PC-9 (cell line): ENCODE results near the gene RAB10. TPM values are rescaled to one million over a fixed set of nuclear protein-coding genes. Genes with fewer than 3 reads are reported as not detected.

Experiments
- BruUV-seq: library from RNA; stranded (reverse); fragments of 400-500 nt; replicated peaks from 2 replicates; lab custom pipeline; 2021; lab: Mats Ljungman, UMichigan
- CTCF ChIA-PET: fragments of 300-600 bp; sonication (Branson Sonifier 250); formaldehyde crosslinking; loops from one replicate; lab custom pipeline; 2022; ENCODE audit warnings: antibody characterized with exemption; lab: Charles Lee
- POLR2A ChIA-PET: fragments of 300-600 bp; sonication (Branson Sonifier 250); formaldehyde crosslinking; loops from one replicate; lab custom pipeline; 2022; ENCODE audit warnings: antibody characterized with exemption; ENCODE audit not compliant: unreplicated experiment; lab: Charles Lee
- DNase-seq, 2 experiments: peaks; one replicate each; pipeline versions ENCODE4 v3.0.0 to v3.0.0-alpha.2; 2015 to 2022; ENCODE audit warnings: mixed read lengths in 1 of 2
- H2AFZ ChIP-seq: fragments of 200-600 bp; sonication (generic); 2 replicates; pipeline ENCODE4 v1.8.1; 2017; ENCODE audit warnings: antibody characterized with exemption
- H3F3A ChIP-seq: fragments of 200-600 bp; sonication (generic); 2 replicates; pipeline ENCODE4 v1.8.1; 2017; ENCODE audit warnings: antibody characterized with exemption, mild to moderate bottlenecking, low read depth; ENCODE audit not compliant: insufficient read depth
- H3K27ac ChIP-seq: fragments of 200-600 bp; sonication (generic); 2 replicates; pipeline ENCODE4 v1.6.1; 2016; ENCODE audit warnings: mixed run types
- H3K27me3 ChIP-seq: fragments of 200-600 bp; sonication (generic); 2 replicates; pipeline ENCODE4 v1.6.1; 2016; ENCODE audit warnings: low read depth, mixed run types; ENCODE audit not compliant: insufficient read depth
- H3K36me3 ChIP-seq: fragments of 200-600 bp; sonication (generic); 2 replicates; pipeline ENCODE4 v1.6.1; 2016; ENCODE audit warnings: low read depth, mixed run types
- H3K4me1 ChIP-seq: fragments of 200-600 bp; sonication (generic); replicated peaks from 2 replicates; pipeline ENCODE4 v1.6.1; 2016; ENCODE audit warnings: mixed run types; ENCODE audit not compliant: insufficient read depth
- H3K4me2 ChIP-seq: fragments of 200-600 bp; sonication (generic); 2 replicates; pipeline ENCODE4 v1.6.1; 2017; ENCODE audit warnings: mixed run types
- H3K4me3 ChIP-seq: fragments of 200-600 bp; sonication (generic); 2 replicates; pipeline ENCODE4 v1.6.1; 2016; ENCODE audit warnings: mixed run types
- H3K79me2 ChIP-seq: fragments of 200-600 bp; sonication (generic); 2 replicates; pipeline ENCODE4 v1.6.1; 2017; ENCODE audit warnings: low read depth, mixed run types
- H3K9me2 ChIP-seq: fragments of 200-600 bp; sonication (generic); 2 replicates; pipeline ENCODE4 v1.8.1; 2017; ENCODE audit warnings: mild to moderate bottlenecking; ENCODE audit not compliant: insufficient read depth
- H3K9me3 ChIP-seq: fragments of 200-600 bp; sonication (generic); 2 replicates; pipeline ENCODE4 v1.8.1; 2016; ENCODE audit warnings: low read depth; ENCODE audit not compliant: insufficient read depth
- H4K20me1 ChIP-seq: fragments of 200-600 bp; sonication (generic); 2 replicates; pipeline ENCODE4 v1.8.1; 2017; ENCODE audit not compliant: insufficient read depth
- EZH2 ChIP-seq: fragments of 200-600 bp; sonication (generic); IDR thresholded peaks from 2 replicates; pipeline ENCODE4 v1.8.0; 2017; ENCODE audit warnings: antibody characterized with exemption, low read depth
- intact Hi-C: fragments of 100-400 bp; cut with micrococcal nuclease; formaldehyde crosslinking; loops from one replicate; pipeline ENCODE4 v1.10.0; 2022; ENCODE audit not compliant: unreplicated experiment
- total RNA-seq: library from RNA; stranded (reverse); gene quantifications from 2 replicates; pipeline ENCODE4 v1.2.3, GENCODE V29; 2021
- TF ChIP-seq, protein P1 (sequence below): fragments of 200-600 bp; sonication (generic); conservative IDR thresholded peaks from 2 replicates; pipeline ENCODE4 v1.6.1; 2017; ENCODE audit warnings: mixed run types, antibody characterized with exemption, mild to moderate bottlenecking, moderate library complexity

Gene RAB10
- total RNA-seq, 1 experiment from 2014 or later = 171 TPM

DNA sequence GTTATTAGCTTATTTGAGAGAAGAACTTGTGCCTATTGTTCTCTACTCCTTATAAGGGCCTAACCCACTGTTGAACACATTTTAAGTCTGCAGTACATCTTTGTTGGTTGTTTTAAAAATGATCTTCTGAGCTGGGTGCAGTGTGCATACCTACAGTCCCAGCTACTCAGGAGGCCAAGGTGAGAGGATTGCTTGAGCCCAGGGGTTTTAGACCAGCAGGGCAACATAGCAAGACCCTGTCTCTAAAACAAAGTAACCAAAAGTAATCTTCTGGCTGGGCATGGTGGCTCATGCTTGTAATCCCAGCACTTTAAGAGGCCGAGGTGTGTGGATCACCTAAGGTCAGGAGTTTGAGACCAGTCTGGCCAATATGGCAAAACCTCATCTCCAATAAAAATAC lies 25.8 kb upstream of the RAB10 start:
- ChIA-PET POLR2A (interaction anchor here (0.6 to 1.1 kb wide), 2 partner anchors 10 to 41 kb away, joined by 3 to 4 read pairs; no protein-coding TSS in a partner anchor), CTCF (no interaction called here)
- intact Hi-C loops = no loop called here
- Histone ChIP-seq H3K4me1 (peaks cover 64% of the 10 kb centered on the region), H3K27me3 (no peaks in the 10 kb centered on the region), H3K9me3 (no peaks in the 10 kb centered on the region), H4K20me1 (no peaks in the 10 kb centered on the region), H3F3A (peaks cover 61% of the 10 kb centered on the region), H3K27ac (peak overlapping the region; percentile 96), H3K79me2 (no peaks in the 10 kb centered on the region), H3K36me3 (no peaks in the 10 kb centered on the region), H3K4me2 (peak overlapping the region; percentile 73), H3K9me2 (no peaks in the 10 kb centered on the region), H3K4me3 (no peak overlapping the region), H2AFZ (no peak overlapping the region)
- DNase-seq = no peak
- TF ChIP-seq, protein P1, sequence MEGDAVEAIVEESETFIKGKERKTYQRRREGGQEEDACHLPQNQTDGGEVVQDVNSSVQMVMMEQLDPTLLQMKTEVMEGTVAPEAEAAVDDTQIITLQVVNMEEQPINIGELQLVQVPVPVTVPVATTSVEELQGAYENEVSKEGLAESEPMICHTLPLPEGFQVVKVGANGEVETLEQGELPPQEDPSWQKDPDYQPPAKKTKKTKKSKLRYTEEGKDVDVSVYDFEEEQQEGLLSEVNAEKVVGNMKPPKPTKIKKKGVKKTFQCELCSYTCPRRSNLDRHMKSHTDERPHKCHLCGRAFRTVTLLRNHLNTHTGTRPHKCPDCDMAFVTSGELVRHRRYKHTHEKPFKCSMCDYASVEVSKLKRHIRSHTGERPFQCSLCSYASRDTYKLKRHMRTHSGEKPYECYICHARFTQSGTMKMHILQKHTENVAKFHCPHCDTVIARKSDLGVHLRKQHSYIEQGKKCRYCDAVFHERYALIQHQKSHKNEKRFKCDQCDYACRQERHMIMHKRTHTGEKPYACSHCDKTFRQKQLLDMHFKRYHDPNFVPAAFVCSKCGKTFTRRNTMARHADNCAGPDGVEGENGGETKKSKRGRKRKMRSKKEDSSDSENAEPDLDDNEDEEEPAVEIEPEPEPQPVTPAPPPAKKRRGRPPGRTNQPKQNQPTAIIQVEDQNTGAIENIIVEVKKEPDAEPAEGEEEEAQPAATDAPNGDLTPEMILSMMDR = no peak
- no TSS peak for BruUV-seq

DNA sequence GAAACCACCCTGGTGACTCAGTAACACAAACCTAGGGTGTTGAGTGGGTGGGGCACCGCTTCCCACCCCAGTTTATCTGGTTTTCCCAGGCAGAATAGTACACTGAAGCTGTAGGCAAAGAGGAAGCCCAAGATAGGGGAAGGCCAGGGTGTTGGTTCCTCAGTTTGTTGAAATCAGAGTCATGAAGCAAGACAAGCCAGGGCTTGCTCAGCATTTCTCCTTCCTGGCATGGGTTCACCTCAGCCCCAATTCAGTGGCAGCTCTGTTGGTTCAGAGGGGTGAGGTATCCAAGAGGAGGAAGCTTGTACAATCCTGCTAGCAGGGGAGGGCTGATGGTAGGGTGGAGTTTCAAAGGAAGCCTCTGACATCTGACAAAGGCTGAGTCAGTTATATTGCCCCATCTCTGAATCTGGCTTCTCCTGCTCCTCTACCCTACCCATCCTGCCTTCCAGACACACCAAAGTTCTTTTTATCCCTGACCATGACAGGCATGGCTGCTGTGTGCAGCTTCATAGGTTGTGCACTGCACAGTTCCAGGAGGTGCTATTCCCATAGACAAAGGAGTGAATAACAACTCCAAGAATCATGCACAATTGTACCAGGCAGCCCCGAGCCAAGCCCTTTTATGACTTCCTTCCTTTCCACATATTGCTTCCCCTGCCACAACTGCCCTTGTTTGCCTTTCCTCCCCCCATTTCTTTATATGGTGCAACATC lies 24.9 kb upstream of the RAB10 start:
- Histone ChIP-seq H3K4me3 (peak overlapping the region; percentile 3), H2AFZ (no peak overlapping the region), H3K4me1 (peaks cover 73% of the 10 kb centered on the region), H4K20me1 (no peaks in the 10 kb centered on the region), H3K9me2 (no peaks in the 10 kb centered on the region), H3K79me2 (no peaks in the 10 kb centered on the region), H3K4me2 (peak overlapping the region; percentile 73), H3K36me3 (no peaks in the 10 kb centered on the region), H3K27ac (peak overlapping the region; percentile 96), H3K9me3 (no peaks in the 10 kb centered on the region; the same call in none of the 2 replicates), H3K27me3 (no peaks in the 10 kb centered on the region), H3F3A (peaks cover 70% of the 10 kb centered on the region)
- peak; percentile 85 to 99 for DNase-seq
- BruUV-seq = no TSS peak
- CTCF ChIA-PET = no interaction called here
- intact Hi-C loops = no loop called here
- POLR2A ChIA-PET = interaction anchor here (0.5 to 1.1 kb wide), 3 partner anchors 11 to 337 kb away, joined by 3 to 4 read pairs (median 3); no protein-coding TSS in a partner anchor
- no peak for TF ChIP-seq EZH2
- TF ChIP-seq, protein P1 = no peak

DNA sequence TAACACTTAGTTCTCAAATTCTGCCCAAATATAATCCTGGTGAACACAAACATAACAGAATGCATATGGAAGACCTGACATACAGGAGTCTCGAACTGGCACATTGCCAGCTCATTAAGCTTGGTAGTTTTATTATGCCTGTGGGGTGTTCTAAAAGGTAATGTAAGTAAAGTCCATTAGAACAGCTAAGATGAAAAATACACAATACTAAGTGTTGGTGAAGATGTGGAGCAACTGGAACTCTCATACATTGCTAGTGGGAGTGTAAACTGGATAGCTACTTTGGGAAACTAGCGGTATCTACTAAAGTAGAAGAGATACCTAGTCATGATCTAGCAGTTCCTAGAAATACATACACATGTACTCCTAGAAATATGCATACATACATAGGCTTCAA lies 24.3 kb upstream of the RAB10 start:
- DNase-seq = no peak
- Histone ChIP-seq H3K79me2 (no peaks in the 10 kb centered on the region), H3K4me1 (peaks cover 78% of the 10 kb centered on the region), H3K27ac (peak overlapping the region; percentile 96), H3K9me2 (no peaks in the 10 kb centered on the region), H3K36me3 (no peaks in the 10 kb centered on the region), H3K27me3 (no peaks in the 10 kb centered on the region), H3K4me3 (peak overlapping the region; percentile 3), H3F3A (peaks cover 71% of the 10 kb centered on the region), H4K20me1 (no peaks in the 10 kb centered on the region), H3K9me3 (no peaks in the 10 kb centered on the region; the same call in none of the 2 replicates), H2AFZ (no peak overlapping the region), H3K4me2 (peak overlapping the region; percentile 73)
- TF ChIP-seq, protein P1 = no peak
- no peak for TF ChIP-seq EZH2
- ChIA-PET POLR2A (interaction anchor here (0.5 kb wide), 1 partner anchor 336 kb away, joined by 3 read pairs; no protein-coding TSS in a partner anchor), CTCF (no interaction called here)
- BruUV-seq = no TSS peak
- intact Hi-C loops = no loop called here
